HepG2 (cell line): ENCODE measurements around the gene CDC37L1. TPM values are rescaled to one million over a fixed set of nuclear protein-coding genes. Genes with fewer than 3 reads are reported as not detected.

Source experiments
- HMGXB3 ChIP-seq: sonication (generic); formaldehyde crosslinking; IDR thresholded peaks from 2 replicates; pipeline ENCODE4 v1.4.0; 2020; ENCODE audit warnings: missing genetic modification reagents, borderline replicate concordance
- HOXD1 ChIP-seq: sonication (generic); formaldehyde crosslinking; IDR thresholded peaks from 2 replicates; pipeline ENCODE4 v1.5.0; 2020; ENCODE audit warnings: missing genetic modification reagents
- KLF16 ChIP-seq, 2 experiments: sonication (generic) in 1 of 2; formaldehyde crosslinking in 1 of 2; IDR thresholded peaks; 2 replicates each; pipeline versions ENCODE4 v1.6.1 to v1.8.0; 2016 to 2023; ENCODE audit warnings: missing genetic modification reagents in 2 of 2, missing compliant biosample characterization in 1 of 2
- LCORL ChIP-seq, 2 experiments: fragments of 450-650 bp in 1 of 2; sonication (generic) in 1 of 2; formaldehyde crosslinking in 1 of 2; IDR thresholded peaks; 2 replicates each; pipeline versions ENCODE4 v1.5.0 to v1.6.1; 2017 to 2020; ENCODE audit warnings: antibody characterized with exemption in 1 of 2, missing genetic modification reagents in 1 of 2
- MAZ ChIP-seq, 2 experiments: sonication (generic) in 1 of 2; formaldehyde crosslinking in 1 of 2; IDR thresholded peaks; 2 replicates each; pipeline versions ENCODE4 v1.5.0 to v1.6.1; 2012 to 2020; ENCODE audit warnings: low read depth in 2 of 2, mild to moderate bottlenecking in 2 of 2, borderline replicate concordance in 1 of 2, improper control_type of control experiment in 1 of 2, low read length in 1 of 2, missing genetic modification reagents in 1 of 2, moderate library complexity in 1 of 2
- NR3C1 ChIP-seq: sonication (generic); formaldehyde crosslinking; IDR thresholded peaks from 2 replicates; pipeline ENCODE4 v1.4.0; 2020; ENCODE audit warnings: missing genetic modification reagents
- PHF5A ChIP-seq: IDR thresholded peaks from one replicate; pipeline ENCODE4 v1.6.1; 2018; ENCODE audit warnings: low read depth, missing genetic modification reagents; ENCODE audit not compliant: unreplicated experiment
- RXRB ChIP-seq: IDR thresholded peaks from 2 replicates; pipeline ENCODE4 v1.6.1; 2016; ENCODE audit warnings: borderline replicate concordance, missing genetic modification reagents, missing compliant biosample characterization
- SETDB1 ChIP-seq: sonication (generic); formaldehyde crosslinking; IDR thresholded peaks from 2 replicates; pipeline ENCODE4 v1.5.1; 2020; ENCODE audit warnings: missing genetic modification reagents, mild to moderate bottlenecking, borderline replicate concordance
- ZNF775 ChIP-seq: sonication (generic); formaldehyde crosslinking; IDR thresholded peaks from 2 replicates; pipeline ENCODE4 v1.4.0; 2020; ENCODE audit warnings: missing genetic modification reagents, mild to moderate bottlenecking, moderate library complexity, borderline replicate concordance
- polyA plus RNA-seq, 8 experiments: library from polyadenylated mRNA; depleted of rRNA in 3 of 8; stranded (reverse) in 7 of 8; unstranded in 1 of 8; fragments of >200 nt; fragmentation: Illumina TruSeq in 4 of 8; extraction: Trizol in 4 of 8; gene quantifications; 2 replicates each; pipeline versions ENCODE4 v1.2.1 to v1.2.3, GENCODE V29; 2011 to 2016; ENCODE audit warnings: low read depth in 4 of 8, missing spikeins in 1 of 8, mixed read lengths in 1 of 8; ENCODE audit not compliant: insufficient read depth in 1 of 8
- total RNA-seq, 5 experiments: library from RNA; depleted of rRNA; stranded (reverse); fragments of >200 nt; fragmentation: Illumina TruSeq; extraction: Trizol; gene quantifications; 2 replicates each; pipeline ENCODE4 v1.2.3, GENCODE V29; 2016; ENCODE audit warnings: low read depth in 1 of 5
- TF ChIP-seq, protein P1 (sequence below): conservative IDR thresholded peaks from 2 replicates; pipeline ENCODE4 v1.6.1; 2018; ENCODE audit warnings: missing genetic modification reagents
- TF ChIP-seq, protein P2 (sequence below): sonication (generic); formaldehyde crosslinking; IDR thresholded peaks from 2 replicates; pipeline ENCODE4 v1.5.0; 2020; ENCODE audit warnings: mild to moderate bottlenecking, missing genetic modification reagents, borderline replicate concordance

CDC37L1 gene
- total and polyA plus RNA-seq, 2 of the 13 experiments (the other 11 are each of a cell fraction or from before 2014, with no cell fraction given) = 5.5 to 17.0 TPM

GRCh38 chr9:4662108-4662988 is 17.0 kb upstream of the CDC37L1 start, which contains the start of gene PLPP6 (continued):
- no peak; the same call in 1 of the 2 replicates for TF ChIP-seq HMGXB3 (CRISPR knock-in tag)
- TF ChIP-seq SETDB1 = no peak
- peak; percentile 65; the same call in 1 of the 2 replicates for TF ChIP-seq RXRB (CRISPR knock-in tag)
- TF ChIP-seq, protein P1, sequence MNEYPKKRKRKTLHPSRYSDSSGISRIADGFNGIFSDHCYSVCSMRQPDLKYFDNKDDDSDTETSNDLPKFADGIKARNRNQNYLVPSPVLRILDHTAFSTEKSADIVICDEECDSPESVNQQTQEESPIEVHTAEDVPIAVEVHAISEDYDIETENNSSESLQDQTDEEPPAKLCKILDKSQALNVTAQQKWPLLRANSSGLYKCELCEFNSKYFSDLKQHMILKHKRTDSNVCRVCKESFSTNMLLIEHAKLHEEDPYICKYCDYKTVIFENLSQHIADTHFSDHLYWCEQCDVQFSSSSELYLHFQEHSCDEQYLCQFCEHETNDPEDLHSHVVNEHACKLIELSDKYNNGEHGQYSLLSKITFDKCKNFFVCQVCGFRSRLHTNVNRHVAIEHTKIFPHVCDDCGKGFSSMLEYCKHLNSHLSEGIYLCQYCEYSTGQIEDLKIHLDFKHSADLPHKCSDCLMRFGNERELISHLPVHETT (CRISPR knock-in tag) = no peak
- TF ChIP-seq KLF16 (CRISPR knock-in tag; IDR thresholded peaks at IDR 0.05) = peak in 1 of 2 experiments; percentile 90; a peak in 2 of 4 replicates
- TF ChIP-seq HOXD1 (CRISPR knock-in tag) = peak; percentile 62; the same call in 1 of the 2 replicates
- TF ChIP-seq ZNF775 = no peak
- peak; percentile 90 for TF ChIP-seq MAZ (IDR thresholded peaks at IDR 0.05; ENCODE audit: borderline replicate concordance, low read depth, low read length)
- no peak; the same call in 1 of the 2 replicates for TF ChIP-seq MAZ (CRISPR knock-in tag; IDR thresholded peaks at IDR 0.05; ENCODE audit: low read depth)
- TF ChIP-seq NR3C1 (CRISPR knock-in tag) = no peak
- TF ChIP-seq PHF5A = no peak
- no peak for TF ChIP-seq LCORL (IDR thresholded peaks at IDR 0.05)
- no peak for TF ChIP-seq LCORL (CRISPR knock-in tag; IDR thresholded peaks at IDR 0.05)
- TF ChIP-seq, protein P2, sequence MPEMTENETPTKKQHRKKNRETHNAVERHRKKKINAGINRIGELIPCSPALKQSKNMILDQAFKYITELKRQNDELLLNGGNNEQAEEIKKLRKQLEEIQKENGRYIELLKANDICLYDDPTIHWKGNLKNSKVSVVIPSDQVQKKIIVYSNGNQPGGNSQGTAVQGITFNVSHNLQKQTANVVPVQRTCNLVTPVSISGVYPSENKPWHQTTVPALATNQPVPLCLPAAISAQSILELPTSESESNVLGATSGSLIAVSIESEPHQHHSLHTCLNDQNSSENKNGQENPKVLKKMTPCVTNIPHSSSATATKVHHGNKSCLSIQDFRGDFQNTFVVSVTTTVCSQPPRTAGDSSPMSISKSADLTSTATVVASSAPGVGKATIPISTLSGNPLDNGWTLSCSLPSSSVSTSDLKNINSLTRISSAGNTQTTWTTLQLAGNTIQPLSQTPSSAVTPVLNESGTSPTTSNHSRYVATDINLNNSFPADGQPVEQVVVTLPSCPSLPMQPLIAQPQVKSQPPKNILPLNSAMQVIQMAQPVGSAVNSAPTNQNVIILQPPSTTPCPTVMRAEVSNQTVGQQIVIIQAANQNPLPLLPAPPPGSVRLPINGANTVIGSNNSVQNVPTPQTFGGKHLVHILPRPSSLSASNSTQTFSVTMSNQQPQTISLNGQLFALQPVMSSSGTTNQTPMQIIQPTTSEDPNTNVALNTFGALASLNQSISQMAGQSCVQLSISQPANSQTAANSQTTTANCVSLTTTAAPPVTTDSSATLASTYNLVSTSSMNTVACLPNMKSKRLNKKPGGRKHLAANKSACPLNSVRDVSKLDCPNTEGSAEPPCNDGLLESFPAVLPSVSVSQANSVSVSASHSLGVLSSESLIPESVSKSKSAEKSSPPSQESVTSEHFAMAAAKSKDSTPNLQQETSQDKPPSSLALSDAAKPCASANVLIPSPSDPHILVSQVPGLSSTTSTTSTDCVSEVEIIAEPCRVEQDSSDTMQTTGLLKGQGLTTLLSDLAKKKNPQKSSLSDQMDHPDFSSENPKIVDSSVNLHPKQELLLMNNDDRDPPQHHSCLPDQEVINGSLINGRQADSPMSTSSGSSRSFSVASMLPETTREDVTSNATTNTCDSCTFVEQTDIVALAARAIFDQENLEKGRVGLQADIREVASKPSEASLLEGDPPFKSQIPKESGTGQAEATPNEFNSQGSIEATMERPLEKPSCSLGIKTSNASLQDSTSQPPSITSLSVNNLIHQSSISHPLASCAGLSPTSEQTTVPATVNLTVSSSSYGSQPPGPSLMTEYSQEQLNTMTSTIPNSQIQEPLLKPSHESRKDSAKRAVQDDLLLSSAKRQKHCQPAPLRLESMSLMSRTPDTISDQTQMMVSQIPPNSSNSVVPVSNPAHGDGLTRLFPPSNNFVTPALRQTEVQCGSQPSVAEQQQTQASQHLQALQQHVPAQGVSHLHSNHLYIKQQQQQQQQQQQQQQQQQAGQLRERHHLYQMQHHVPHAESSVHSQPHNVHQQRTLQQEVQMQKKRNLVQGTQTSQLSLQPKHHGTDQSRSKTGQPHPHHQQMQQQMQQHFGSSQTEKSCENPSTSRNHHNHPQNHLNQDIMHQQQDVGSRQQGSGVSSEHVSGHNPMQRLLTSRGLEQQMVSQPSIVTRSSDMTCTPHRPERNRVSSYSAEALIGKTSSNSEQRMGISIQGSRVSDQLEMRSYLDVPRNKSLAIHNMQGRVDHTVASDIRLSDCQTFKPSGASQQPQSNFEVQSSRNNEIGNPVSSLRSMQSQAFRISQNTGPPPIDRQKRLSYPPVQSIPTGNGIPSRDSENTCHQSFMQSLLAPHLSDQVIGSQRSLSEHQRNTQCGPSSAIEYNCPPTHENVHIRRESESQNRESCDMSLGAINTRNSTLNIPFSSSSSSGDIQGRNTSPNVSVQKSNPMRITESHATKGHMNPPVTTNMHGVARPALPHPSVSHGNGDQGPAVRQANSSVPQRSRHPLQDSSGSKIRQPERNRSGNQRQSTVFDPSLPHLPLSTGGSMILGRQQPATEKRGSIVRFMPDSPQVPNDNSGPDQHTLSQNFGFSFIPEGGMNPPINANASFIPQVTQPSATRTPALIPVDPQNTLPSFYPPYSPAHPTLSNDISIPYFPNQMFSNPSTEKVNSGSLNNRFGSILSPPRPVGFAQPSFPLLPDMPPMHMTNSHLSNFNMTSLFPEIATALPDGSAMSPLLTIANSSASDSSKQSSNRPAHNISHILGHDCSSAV (CRISPR knock-in tag) = no peak
